ENCODE data around the gene DCC.

The DCC gene

DNA sequence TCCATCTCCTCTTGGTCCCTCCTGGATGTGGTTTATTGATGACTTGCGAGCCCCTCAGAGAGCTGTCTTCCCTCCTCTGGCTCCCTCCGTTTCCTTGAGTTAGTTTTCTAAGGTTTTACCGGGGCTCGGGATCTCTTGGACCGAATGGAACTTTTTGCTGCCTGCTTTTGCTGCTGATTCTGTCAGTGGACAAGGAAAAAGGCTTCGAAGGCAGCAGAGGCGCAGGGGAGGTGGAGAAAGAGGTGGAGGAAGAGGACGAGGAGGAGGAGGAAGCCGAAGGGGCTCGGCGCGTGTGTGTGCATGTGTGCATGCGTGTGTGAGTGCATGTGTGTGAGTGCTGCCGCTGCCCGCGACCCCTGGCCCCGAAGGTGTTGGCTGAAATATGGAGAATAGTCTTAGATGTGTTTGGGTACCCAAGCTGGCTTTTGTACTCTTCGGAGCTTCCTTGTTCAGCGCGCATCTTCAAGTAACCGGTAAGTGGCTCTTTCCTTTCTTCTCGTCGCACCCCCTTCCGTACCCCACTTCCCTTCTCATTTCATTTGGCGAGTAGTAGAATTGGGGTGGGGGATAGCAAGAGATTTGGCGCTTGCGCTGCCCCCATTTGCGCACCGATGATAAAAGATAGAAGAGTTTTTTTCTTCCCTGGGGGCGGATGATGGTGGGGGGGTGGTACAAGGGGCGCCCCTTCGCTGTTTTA lies 557 bp downstream of the DCC start:
- DNase-seq (ENCODE audit: low read depth), result no peak
- TF ChIP-seq, protein P1, sequence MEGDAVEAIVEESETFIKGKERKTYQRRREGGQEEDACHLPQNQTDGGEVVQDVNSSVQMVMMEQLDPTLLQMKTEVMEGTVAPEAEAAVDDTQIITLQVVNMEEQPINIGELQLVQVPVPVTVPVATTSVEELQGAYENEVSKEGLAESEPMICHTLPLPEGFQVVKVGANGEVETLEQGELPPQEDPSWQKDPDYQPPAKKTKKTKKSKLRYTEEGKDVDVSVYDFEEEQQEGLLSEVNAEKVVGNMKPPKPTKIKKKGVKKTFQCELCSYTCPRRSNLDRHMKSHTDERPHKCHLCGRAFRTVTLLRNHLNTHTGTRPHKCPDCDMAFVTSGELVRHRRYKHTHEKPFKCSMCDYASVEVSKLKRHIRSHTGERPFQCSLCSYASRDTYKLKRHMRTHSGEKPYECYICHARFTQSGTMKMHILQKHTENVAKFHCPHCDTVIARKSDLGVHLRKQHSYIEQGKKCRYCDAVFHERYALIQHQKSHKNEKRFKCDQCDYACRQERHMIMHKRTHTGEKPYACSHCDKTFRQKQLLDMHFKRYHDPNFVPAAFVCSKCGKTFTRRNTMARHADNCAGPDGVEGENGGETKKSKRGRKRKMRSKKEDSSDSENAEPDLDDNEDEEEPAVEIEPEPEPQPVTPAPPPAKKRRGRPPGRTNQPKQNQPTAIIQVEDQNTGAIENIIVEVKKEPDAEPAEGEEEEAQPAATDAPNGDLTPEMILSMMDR (IDR thresholded peaks at IDR 0.05; ENCODE audit: insufficient read depth, low read depth, low read length, missing control alignments), result no peak
- no peak overlapping the region for H3K4me3 ChIP-seq (ENCODE audit: low read length)

DNA sequence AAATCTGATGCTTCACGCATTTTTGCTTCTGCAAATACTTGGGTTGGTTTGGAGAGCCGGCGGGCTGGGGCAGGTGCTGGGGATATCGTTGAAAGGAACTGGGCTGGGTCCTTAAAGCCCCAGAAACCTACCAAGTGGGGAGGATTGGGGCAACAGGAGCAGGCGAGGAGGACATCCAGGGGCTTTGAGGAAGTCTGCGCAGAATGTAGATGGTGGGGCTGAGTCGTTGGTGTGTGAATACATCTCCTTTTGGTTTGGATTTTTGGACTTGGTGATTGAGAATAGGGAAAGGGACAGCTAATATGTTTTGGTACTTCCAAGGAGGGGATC lies 1.1 kb downstream of the DCC start:
- H3K4me3 ChIP-seq (ENCODE audit: low read length), result no peak overlapping the region
- DNase-seq (ENCODE audit: low read depth), result no peak
- TF ChIP-seq, protein P1 (IDR thresholded peaks at IDR 0.05; ENCODE audit: insufficient read depth, low read depth, low read length, missing control alignments), result no peak

DNA sequence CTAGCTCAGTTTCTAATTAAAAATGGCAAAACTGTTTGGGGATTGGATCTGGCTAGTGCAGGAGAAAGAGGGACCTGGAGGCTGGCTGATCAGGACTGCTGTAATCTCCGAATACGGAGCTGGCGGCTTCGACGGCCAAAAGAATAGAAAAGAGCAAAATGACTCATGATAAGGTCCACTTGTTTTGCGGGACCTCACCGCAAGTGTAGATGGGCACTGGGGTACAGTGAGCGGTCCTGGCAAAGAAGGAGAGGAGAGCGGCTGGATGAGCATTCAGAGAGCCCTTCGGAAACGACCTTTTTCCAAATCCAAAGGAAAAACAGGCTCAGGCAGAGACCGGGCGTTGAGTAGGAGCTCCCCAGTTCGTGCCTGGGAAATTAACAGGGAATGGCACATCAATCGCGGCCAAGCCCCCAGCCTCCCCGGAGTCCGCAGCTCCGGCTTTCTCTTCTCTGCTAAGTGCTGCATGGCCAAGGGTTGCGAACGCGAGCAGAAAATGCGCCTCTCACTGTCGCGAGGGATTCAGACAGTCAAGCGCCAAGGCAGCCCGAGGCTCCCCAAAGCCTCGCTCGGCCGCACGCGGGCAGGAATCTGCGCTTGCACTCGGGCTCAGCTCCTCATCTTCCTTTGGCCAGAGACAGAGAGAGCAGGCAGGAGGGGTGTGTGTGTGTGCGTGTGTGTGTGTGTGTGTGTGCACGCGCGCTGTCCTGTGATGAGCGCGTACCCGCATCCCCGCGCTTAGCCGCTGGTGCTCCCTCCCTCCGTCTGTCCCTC lies 1.8 kb downstream of the DCC start:
- TF ChIP-seq, protein P1 (IDR thresholded peaks at IDR 0.05; ENCODE audit: insufficient read depth, low read depth, low read length, missing control alignments), result no peak
- H3K4me3 ChIP-seq (ENCODE audit: low read length), result no peak overlapping the region
- DNase-seq (ENCODE audit: low read depth), result peak; percentile 9

DNA sequence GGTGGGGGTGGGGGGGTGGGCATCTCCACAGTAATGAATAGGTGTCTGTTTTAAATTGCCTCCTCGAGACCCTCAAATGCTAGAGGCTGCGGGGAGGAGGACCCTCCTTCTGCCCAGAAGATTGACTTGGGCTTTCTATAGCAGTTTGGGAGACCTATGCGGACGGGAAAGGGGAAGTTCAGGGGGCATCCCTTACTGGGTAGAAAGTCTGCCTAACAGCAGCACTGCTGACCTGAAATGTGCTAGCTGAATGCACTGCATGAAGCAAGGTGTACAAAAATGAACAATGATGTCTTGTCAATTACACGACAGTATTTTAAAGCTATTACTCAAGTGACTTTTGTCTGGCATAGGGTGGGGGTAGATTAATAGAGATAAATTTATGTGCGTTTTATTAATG lies 2.5 kb downstream of the DCC start:
- no peak for DNase-seq (ENCODE audit: low read depth)
- no peak overlapping the region for H3K4me3 ChIP-seq (ENCODE audit: low read length)
- TF ChIP-seq, protein P1 (IDR thresholded peaks at IDR 0.05; ENCODE audit: insufficient read depth, low read depth, low read length, missing control alignments), result no peak

DNA sequence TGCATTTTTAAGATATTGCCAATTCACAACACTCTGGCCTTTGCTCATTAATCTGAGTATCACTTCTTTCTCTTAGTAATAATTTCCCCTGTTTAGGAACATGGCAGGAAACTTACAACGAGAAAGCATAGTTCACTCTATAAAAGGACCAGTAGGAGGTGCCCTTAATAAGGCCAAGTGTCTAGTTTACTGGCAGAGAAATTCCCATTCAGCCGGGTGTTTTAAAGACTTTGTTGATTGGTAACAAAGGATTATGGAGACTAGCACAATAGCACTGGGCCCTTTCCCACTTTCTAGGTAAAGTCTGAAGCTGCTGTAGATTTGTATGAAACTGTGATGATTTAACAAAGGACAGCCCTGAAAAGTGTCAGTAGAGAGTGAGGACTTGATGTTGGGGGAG lies 3.1 kb downstream of the DCC start:
- TF ChIP-seq, protein P1 (IDR thresholded peaks at IDR 0.05; ENCODE audit: insufficient read depth, low read depth, low read length, missing control alignments), result no peak

DNA sequence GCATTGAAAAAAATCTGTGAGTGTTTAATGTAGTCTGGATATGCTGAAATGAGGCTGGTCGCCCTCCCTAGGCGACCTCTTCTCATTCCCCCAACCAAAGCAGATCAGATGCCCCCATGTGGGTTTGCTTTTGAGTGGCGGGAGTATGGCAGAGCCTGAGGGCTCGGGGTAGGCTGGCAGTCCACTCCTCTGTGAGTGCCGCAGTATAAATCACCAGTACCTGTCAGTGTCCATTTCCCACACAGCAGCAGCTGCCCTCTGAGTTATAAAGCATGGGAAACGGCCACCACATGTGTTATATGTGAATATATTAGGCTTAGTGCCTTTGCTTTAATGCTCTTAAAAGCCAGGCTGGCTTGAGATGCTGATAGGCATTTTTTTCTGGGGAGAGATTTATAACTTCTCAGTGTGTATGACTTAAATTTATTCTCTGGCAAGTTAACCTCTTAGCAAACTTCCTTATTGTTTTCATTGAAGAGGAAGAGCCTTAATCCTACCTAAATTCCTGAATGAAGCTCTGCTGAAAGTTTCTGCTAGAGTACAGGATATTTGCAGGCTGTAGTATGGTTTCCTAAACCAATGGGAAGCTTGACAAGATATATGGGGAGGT lies 3.8 kb downstream of the DCC start:
- H3K4me3 ChIP-seq (ENCODE audit: low read length), result no peak overlapping the region
- no peak for DNase-seq (ENCODE audit: low read depth)

More for the DNA sequence above, 3.1 kb downstream of the DCC start:
- no peak for DNase-seq (ENCODE audit: low read depth)
- no peak overlapping the region for H3K4me3 ChIP-seq (ENCODE audit: low read length)

More for the DNA sequence above, 3.8 kb downstream of the DCC start:
- TF ChIP-seq, protein P1 (IDR thresholded peaks at IDR 0.05; ENCODE audit: insufficient read depth, low read depth, low read length, missing control alignments), result no peak
